ENCODE data around the gene ALPK1. TPM values are rescaled to one million over a fixed set of nuclear protein-coding genes. Genes with fewer than 3 reads are reported as not detected.

The ALPK1 gene
- total RNA-seq, 4 donors from 2014 or later = 6.9 to 42.2 (median 22.9) TPM

GRCh38 chr4:112274959-112275358 is 22.2 kb upstream of the ALPK1 start:
- Histone ChIP-seq H3K4me1 (no peaks in the 10 kb centered on the region), H3K27ac (no peak overlapping the region), H3K4me3 (no peak overlapping the region), H3K9me3 (no peaks in the 10 kb centered on the region), H3K36me3 (no peaks in the 10 kb centered on the region), H3K27me3 (no peaks in the 10 kb centered on the region)
- intact Hi-C loops (cut with DNase I; ENCODE audit: low total_unique reads) = no loop called here
- DNase-seq = no peak
- TF ChIP-seq, protein P1, sequence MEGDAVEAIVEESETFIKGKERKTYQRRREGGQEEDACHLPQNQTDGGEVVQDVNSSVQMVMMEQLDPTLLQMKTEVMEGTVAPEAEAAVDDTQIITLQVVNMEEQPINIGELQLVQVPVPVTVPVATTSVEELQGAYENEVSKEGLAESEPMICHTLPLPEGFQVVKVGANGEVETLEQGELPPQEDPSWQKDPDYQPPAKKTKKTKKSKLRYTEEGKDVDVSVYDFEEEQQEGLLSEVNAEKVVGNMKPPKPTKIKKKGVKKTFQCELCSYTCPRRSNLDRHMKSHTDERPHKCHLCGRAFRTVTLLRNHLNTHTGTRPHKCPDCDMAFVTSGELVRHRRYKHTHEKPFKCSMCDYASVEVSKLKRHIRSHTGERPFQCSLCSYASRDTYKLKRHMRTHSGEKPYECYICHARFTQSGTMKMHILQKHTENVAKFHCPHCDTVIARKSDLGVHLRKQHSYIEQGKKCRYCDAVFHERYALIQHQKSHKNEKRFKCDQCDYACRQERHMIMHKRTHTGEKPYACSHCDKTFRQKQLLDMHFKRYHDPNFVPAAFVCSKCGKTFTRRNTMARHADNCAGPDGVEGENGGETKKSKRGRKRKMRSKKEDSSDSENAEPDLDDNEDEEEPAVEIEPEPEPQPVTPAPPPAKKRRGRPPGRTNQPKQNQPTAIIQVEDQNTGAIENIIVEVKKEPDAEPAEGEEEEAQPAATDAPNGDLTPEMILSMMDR (IDR thresholded peaks at IDR 0.05) = no peak
- no peak for TF ChIP-seq POLR2A (IDR thresholded peaks at IDR 0.05)

GRCh38 chr4:112276113-112276512 is 21.1 kb upstream of the ALPK1 start:
- no peaks in the 10 kb centered on the region for H3K4me1 ChIP-seq
- intact Hi-C loops (cut with DNase I; ENCODE audit: low total_unique reads) = no loop called here
- H3K27me3 ChIP-seq = no peaks in the 10 kb centered on the region
- H3K36me3 ChIP-seq = no peaks in the 10 kb centered on the region
- no peak for DNase-seq
- TF ChIP-seq POLR2A (IDR thresholded peaks at IDR 0.05) = no peak
- TF ChIP-seq, protein P1 (IDR thresholded peaks at IDR 0.05) = no peak
- no peak overlapping the region for H3K4me3 ChIP-seq
- no peak overlapping the region for H3K27ac ChIP-seq
- H3K9me3 ChIP-seq = no peaks in the 10 kb centered on the region

DNA sequence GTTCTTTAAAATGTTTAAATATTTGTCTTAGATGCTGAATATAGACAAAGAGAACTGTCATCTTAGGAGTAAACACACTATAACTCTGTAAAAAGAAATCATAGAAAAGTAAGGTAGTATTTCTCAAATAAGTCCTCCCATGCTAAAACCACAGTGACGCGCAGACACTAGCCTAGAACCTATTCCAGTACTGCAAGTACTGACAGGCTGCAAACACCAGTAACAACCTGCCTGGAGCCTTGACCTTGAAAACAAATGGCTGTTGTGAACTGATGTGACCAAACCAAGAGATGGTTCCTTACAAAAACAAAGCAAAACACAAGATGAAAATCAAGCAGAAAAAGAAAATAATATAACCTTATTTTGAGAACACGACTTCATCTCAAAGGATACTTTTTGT is 19.9 kb upstream of the ALPK1 start:
- no peak overlapping the region for H3K27ac ChIP-seq
- no peak for DNase-seq
- no peaks in the 10 kb centered on the region for H3K9me3 ChIP-seq
- no peaks in the 10 kb centered on the region for H3K4me1 ChIP-seq
- no peak overlapping the region for H3K4me3 ChIP-seq
- TF ChIP-seq, protein P1 (IDR thresholded peaks at IDR 0.05) = no peak
- TF ChIP-seq POLR2A (IDR thresholded peaks at IDR 0.05) = no peak
- intact Hi-C loops (cut with DNase I; ENCODE audit: low total_unique reads) = no loop called here
- H3K27me3 ChIP-seq = no peaks in the 10 kb centered on the region
- H3K36me3 ChIP-seq = no peaks in the 10 kb centered on the region

GRCh38 chr4:112277705-112278448 is 19.3 kb upstream of the ALPK1 start:
- no peaks in the 10 kb centered on the region for H3K36me3 ChIP-seq
- H3K27me3 ChIP-seq = no peaks in the 10 kb centered on the region
- H3K4me3 ChIP-seq = no peak overlapping the region
- no peak overlapping the region for H3K27ac ChIP-seq
- intact Hi-C loops (cut with DNase I; ENCODE audit: low total_unique reads) = no loop called here
- H3K9me3 ChIP-seq = no peaks in the 10 kb centered on the region
- no peak for DNase-seq
- H3K4me1 ChIP-seq = no peaks in the 10 kb centered on the region
- TF ChIP-seq, protein P1 (IDR thresholded peaks at IDR 0.05) = no peak
- no peak for TF ChIP-seq POLR2A (IDR thresholded peaks at IDR 0.05)

- TF ChIP-seq, protein P1 (IDR thresholded peaks at IDR 0.05) = no peak
- TF ChIP-seq POLR2A (IDR thresholded peaks at IDR 0.05) = no peak
- Histone ChIP-seq H3K4me3 (no peak overlapping the region), H3K27me3 (no peaks in the 10 kb centered on the region), H3K4me1 (no peaks in the 10 kb centered on the region), H3K36me3 (no peaks in the 10 kb centered on the region), H3K9me3 (no peaks in the 10 kb centered on the region), H3K27ac (no peak overlapping the region)
- no peak for DNase-seq
- intact Hi-C loops (cut with DNase I; ENCODE audit: low total_unique reads) = no loop called here
Observed at GRCh38 chr4:112279025-112279881, 17.9 kb upstream of the ALPK1 start.

Measured in uterus (tissue), 4 donors.